GM19238 (cell line): Measurements from ENCODE around the gene LRFN3.
"Not testable (repeated sequence)": the region's sequence is repeated elsewhere in the genome, so short reads cannot be mapped to it uniquely, and the experiment has no call there.

Source experiments
- DNase-seq: peaks from one replicate; pipeline ENCODE4 v3.0.0; 2011; ENCODE audit warnings: low spot score; ENCODE audit not compliant: insufficient read length

The LRFN3 gene

GRCh38 chr19:35938282-35939224, 2.4 kb downstream of the LRFN3 start:
- DNase-seq, result no peak

- no peak for DNase-seq
These were observed 3.3 kb downstream of the LRFN3 start for GRCh38 chr19:35939307-35940077.

GRCh38 chr19:35940078-35940775, 4.1 kb downstream of the LRFN3 start:
- no peak for DNase-seq

GRCh38 chr19:35940839-35941238, 4.7 kb downstream of the LRFN3 start:
- DNase-seq, result no peak

- DNase-seq, result no peak
These were observed 6.1 kb downstream of the LRFN3 start for GRCh38 chr19:35942235-35942634.

- DNase-seq, result no peak
These were observed 7.4 kb downstream of the LRFN3 start for GRCh38 chr19:35943321-35944301.

GRCh38 chr19:35944556-35944955, 8.4 kb downstream of the LRFN3 start:
- no peak for DNase-seq

GRCh38 chr19:35945121-35945790, 9.1 kb downstream of the LRFN3 start:
- DNase-seq, result no peak

- no peak for DNase-seq
These were observed 10.0 kb downstream of the LRFN3 start for GRCh38 chr19:35946203-35946602.

- DNase-seq, result no peak
These were observed 13.0 kb downstream of the LRFN3 start for GRCh38 chr19:35949131-35949530.

GRCh38 chr19:35955881-35956634, 19.9 kb downstream of the LRFN3 start:
- DNase-seq, result no peak

GRCh38 chr19:35957411-35957810, 21.2 kb downstream of the LRFN3 start:
- not testable (repeated sequence) for DNase-seq

GRCh38 chr19:35958660-35959039, 22.5 kb downstream of the LRFN3 start:
- no peak for DNase-seq

GRCh38 chr19:35959040-35959967, 23.1 kb downstream of the LRFN3 start:
- no peak for DNase-seq

GRCh38 chr19:35959968-35960320, 23.8 kb downstream of the LRFN3 start:
- no peak for DNase-seq

- no peak for DNase-seq
These were observed 24.3 kb downstream of the LRFN3 start for GRCh38 chr19:35960432-35960972.

GRCh38 chr19:35963514-35963913, 27.3 kb downstream of the LRFN3 start:
- no peak for DNase-seq

- no peak for DNase-seq
These were observed 30.6 kb downstream of the LRFN3 start for GRCh38 chr19:35966771-35967170.
